A549 (cell line): ENCODE measurements around the gene DNAH7. TPM values are rescaled to one million over a fixed set of nuclear protein-coding genes. Genes with fewer than 3 reads are reported as not detected.

Source experiments
- ATAC-seq, 2 experiments: fragments of 200-7000 bp in 1 of 2; fragments of >200 bp in 1 of 2; cut with Nextera tagmentation in 1 of 2; cut with Tn5 transposase in 1 of 2; 3 replicates each; pipeline versions ENCODE4 v1.8.0 to v1.9.1; 2018 to 2020; ENCODE audit warnings: mild to moderate bottlenecking in 1 of 2, moderate library complexity in 1 of 2
- CTCF ChIA-PET: fragments of 300-600 bp; sonication (Branson Sonifier 250); formaldehyde crosslinking; extraction: SDS; loops from one replicate; lab custom pipeline; 2021; ENCODE audit warnings: antibody characterized with exemption, inconsistent platforms; lab: Yijun Ruan, JAX
- POLR2A ChIA-PET: fragments of 350-600 bp; formaldehyde crosslinking; extraction: SDS; loops from one replicate; lab custom pipeline; 2021; ENCODE audit warnings: antibody characterized with exemption, inconsistent platforms; lab: Yijun Ruan, JAX
- DNase-seq, 2 experiments: peaks; one replicate each; pipeline versions ENCODE4 v3.0.0 to v3.0.0-alpha.2; 2011 to 2016; ENCODE audit warnings: low read depth in 1 of 2, low spot score in 1 of 2
- FAIRE-seq: peaks from 2 replicates; lab custom pipeline; 2011; peaks lifted over from hg19 to GRCh38; lab: Jason Lieb, UNC
- H3K27ac ChIP-seq, 2 experiments: fragments of >200 bp; sonication (Bioruptor Twin); formaldehyde crosslinking; 3 replicates each; pipeline ENCODE4 v1.5.1; 2016 to 2017
- H3K4me1 ChIP-seq: fragments of >200 bp; sonication (Bioruptor Twin); formaldehyde crosslinking; 3 replicates; pipeline ENCODE4 v1.6.1; 2016
- H3K4me2 ChIP-seq: fragments of >200 bp; sonication (Bioruptor Twin); formaldehyde crosslinking; 3 replicates; pipeline ENCODE4 v1.6.1; 2016
- H3K4me3 ChIP-seq: fragments of >200 bp; sonication (Bioruptor Twin); formaldehyde crosslinking; 3 replicates; pipeline ENCODE4 v1.5.1; 2016
- H3K9me3 ChIP-seq: fragments of >200 bp; sonication (Bioruptor Twin); formaldehyde crosslinking; 3 replicates; pipeline ENCODE4 v1.6.1; 2016
- BHLHE40 ChIP-seq: IDR thresholded peaks from 2 replicates; pipeline ENCODE4 v1.6.1; 2012; ENCODE audit warnings: low read depth, low read length, inconsistent platforms
- CEBPB ChIP-seq, 2 experiments: fragments of >200 bp in 1 of 2; sonication (Bioruptor Twin) in 1 of 2; formaldehyde crosslinking in 1 of 2; IDR thresholded peaks; 2 replicates each; pipeline ENCODE4 v1.6.1; 2012 to 2016
- CHD2 ChIP-seq: fragments of 150-350 bp; IDR thresholded peaks from 2 replicates; pipeline ENCODE4 v1.6.1; 2014; ENCODE audit warnings: low read length; ENCODE audit not compliant: partially characterized antibody
- CTCF ChIP-seq: fragments of >200 bp; sonication (Bioruptor Twin); formaldehyde crosslinking; IDR thresholded peaks from 3 replicates; pipeline ENCODE4 v1.5.1; 2016
- EHF ChIP-seq: fragments of 250-450 bp; sonication (Bioruptor Pico); IDR thresholded peaks from 2 replicates; pipeline ENCODE4 v1.5.0; 2020; ENCODE audit warnings: mild to moderate bottlenecking
- EP300 ChIP-seq, 2 experiments: fragments of >200 bp; sonication (Bioruptor Twin); formaldehyde crosslinking; IDR thresholded peaks; 2 replicates in 1 of 2; 3 replicates in 1 of 2; pipeline ENCODE4 v1.6.1; 2016 to 2017
- FOSB ChIP-seq: fragments of 250-450 bp; sonication (Bioruptor Pico); IDR thresholded peaks from 2 replicates; pipeline ENCODE4 v1.5.0; 2020; ENCODE audit warnings: mild to moderate bottlenecking, moderate library complexity
- FOXS1 ChIP-seq: fragments of 250-450 bp; sonication (Bioruptor Pico); IDR thresholded peaks from 2 replicates; pipeline ENCODE4 v1.5.0; 2020; ENCODE audit warnings: mild to moderate bottlenecking, moderate library complexity
- HES2 ChIP-seq: fragments of >200 bp; sonication (Bioruptor Twin); formaldehyde crosslinking; IDR thresholded peaks from 2 replicates; pipeline ENCODE4 v1.6.1; 2016
- HOXA7 ChIP-seq: fragments of 250-450 bp; sonication (Bioruptor Pico); IDR thresholded peaks from 2 replicates; pipeline ENCODE4 v1.5.0; 2020; ENCODE audit warnings: mild to moderate bottlenecking, moderate library complexity
- HOXB13 ChIP-seq: fragments of 250-450 bp; sonication (Bioruptor Pico); IDR thresholded peaks from 2 replicates; pipeline ENCODE4 v1.5.0; 2020; ENCODE audit warnings: low read depth, mild to moderate bottlenecking, moderate library complexity
- JUN ChIP-seq, 2 experiments: fragments of >200 bp; sonication (Bioruptor Twin); formaldehyde crosslinking; IDR thresholded peaks; 2 replicates in 1 of 2; 3 replicates in 1 of 2; pipeline ENCODE4 v1.6.1; 2016 to 2017
- KDM5A ChIP-seq: fragments of 200-600 bp; sonication (generic); IDR thresholded peaks from 2 replicates; pipeline ENCODE4 v1.6.1; 2016; ENCODE audit warnings: antibody characterized with exemption, mild to moderate bottlenecking
- MAFK ChIP-seq: fragments of 450-650 bp; IDR thresholded peaks from 2 replicates; pipeline ENCODE4 v1.6.1; 2014; ENCODE audit not compliant: partially characterized antibody
- MAZ ChIP-seq: fragments of 150-350 bp; IDR thresholded peaks from 2 replicates; pipeline ENCODE4 v1.6.1; 2014; ENCODE audit warnings: antibody characterized with exemption, low read depth, low read length, borderline replicate concordance
- MYC ChIP-seq: IDR thresholded peaks from 2 replicates; pipeline ENCODE4 v1.6.1; 2012; ENCODE audit warnings: mild to moderate bottlenecking, inconsistent platforms, low read length, improper control_type of control experiment, borderline replicate concordance
- NPAS2 ChIP-seq: fragments of 250-450 bp; sonication (Bioruptor Pico); IDR thresholded peaks from 2 replicates; pipeline ENCODE4 v1.8.0; 2022; ENCODE audit warnings: mild to moderate bottlenecking, moderate library complexity, borderline replicate concordance
- PHF8 ChIP-seq: fragments of 200-600 bp; sonication (generic); IDR thresholded peaks from 2 replicates; pipeline ENCODE4 v1.6.1; 2016; ENCODE audit warnings: low read depth, mild to moderate bottlenecking, antibody characterized with exemption, moderate library complexity, borderline replicate concordance
- POLR2A ChIP-seq: IDR thresholded peaks from 2 replicates; pipeline ENCODE4 v1.6.1; 2012; ENCODE audit warnings: mild to moderate bottlenecking, low read length
- POLR2AphosphoS2 ChIP-seq: conservative IDR thresholded peaks from 2 replicates; pipeline ENCODE4 v1.6.1; 2012; ENCODE audit warnings: low read length, improper control_type of control experiment, inconsistent platforms
- ZC3H11A ChIP-seq: fragments of 450-650 bp; IDR thresholded peaks from 2 replicates; pipeline ENCODE4 v1.6.1; 2014; ENCODE audit warnings: antibody characterized with exemption, mild to moderate bottlenecking
- ZFP36 ChIP-seq: fragments of 450-650 bp; IDR thresholded peaks from 2 replicates; pipeline ENCODE4 v1.6.1; 2014; ENCODE audit warnings: borderline replicate concordance; ENCODE audit not compliant: partially characterized antibody
- ZNF302 ChIP-seq: fragments of 250-450 bp; sonication (Bioruptor Pico); IDR thresholded peaks from 2 replicates; pipeline ENCODE4 v1.9.0; 2021; ENCODE audit warnings: inconsistent platforms, mild to moderate bottlenecking, moderate library complexity
- ZSCAN20 ChIP-seq: fragments of 250-450 bp; sonication (Bioruptor Pico); IDR thresholded peaks from 2 replicates; pipeline ENCODE4 v1.8.0; 2022; ENCODE audit warnings: mild to moderate bottlenecking, moderate library complexity
- WGBS: methylation state at CpG from one replicate; pipeline ENCODE4 v1.1.6; 2017; ENCODE audit errors: missing lambda C conversion rate; 5-methylcytosine and 5-hydroxymethylcytosine counted together
- polyA plus RNA-seq, 4 experiments: library from polyadenylated mRNA; depleted of rRNA in 3 of 4; stranded (reverse); fragments of >200 nt; fragmentation: RNase III in 1 of 4; extraction: RNeasy Plus Mini Kit Qiagen cat#74134 plus additional on column Dnase treatment in 1 of 4; gene quantifications; 2 replicates in 3 of 4; 3 replicates in 1 of 4; pipeline ENCODE4 v1.2.3, GENCODE V29; 2011 to 2017
- TF ChIP-seq, protein P1 (sequence below): IDR thresholded peaks from 2 replicates; pipeline ENCODE4 v1.6.1; 2012
- TF ChIP-seq, protein P2 (sequence below): fragments of 250-450 bp; sonication (Bioruptor Pico); IDR thresholded peaks from 2 replicates; pipeline ENCODE4 v1.5.0; 2021; ENCODE audit warnings: mild to moderate bottlenecking, moderate library complexity, borderline replicate concordance

Gene DNAH7
- polyA plus RNA-seq, 2 of the 4 experiments (the other 2 are of a cell fraction), result 0.43 to 1.5 TPM

- 90% methylated on average over 2 of the region's 2 CpGs for WGBS
Measured at GRCh38 chr2:195721042-195721441, 347.6 kb downstream of the DNAH7 start.

DNA sequence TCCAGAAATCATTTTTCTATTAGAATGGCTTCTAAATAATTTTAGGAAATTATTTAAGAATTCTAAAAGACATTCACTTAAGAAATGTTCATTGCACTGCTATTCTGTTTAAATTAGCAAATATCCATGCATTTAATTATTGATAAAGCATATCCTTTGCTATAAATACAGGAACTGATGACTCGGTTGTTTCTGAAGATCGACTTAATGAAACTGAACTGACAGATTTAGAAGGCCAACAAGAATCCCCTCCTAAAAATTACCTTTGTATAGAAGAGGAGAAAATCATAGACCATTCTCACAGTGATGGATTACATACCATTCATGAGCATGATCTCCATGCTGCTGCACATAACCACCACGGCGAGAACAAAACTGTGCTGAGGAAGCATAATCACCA lies 352.2 kb downstream of the DNAH7 start:
- CTCF ChIA-PET, result no interaction called here
- no peak overlapping the region for H3K4me2 ChIP-seq
- no peak overlapping the region for H3K4me3 ChIP-seq
- no peak for TF ChIP-seq ZSCAN20
- peak; percentile 53 for TF ChIP-seq MAFK
- ATAC-seq (no peak), DNase-seq (no peak), FAIRE-seq (no peak)
- no peaks in the 10 kb centered on the region for H3K9me3 ChIP-seq
- H3K4me1 ChIP-seq, result no peaks in the 10 kb centered on the region
- WGBS, result 89% methylated on average over 4 of the region's 4 CpGs
- H3K27ac ChIP-seq, result no peak overlapping the region
- POLR2A ChIA-PET, result no interaction called here

More at GRCh38 chr2:195721042-195721441, 347.6 kb downstream of the DNAH7 start:
- ChIA-PET POLR2A (no interaction called here), CTCF (interaction anchor here (0.7 kb wide), 1 partner anchor 412 kb away, joined by 3 read pairs; no protein-coding TSS in a partner anchor)
- Histone ChIP-seq H3K9me3 (no peaks in the 10 kb centered on the region), H3K4me3 (no peak overlapping the region), H3K4me1 (no peaks in the 10 kb centered on the region), H3K27ac (no peak overlapping the region), H3K4me2 (no peak overlapping the region)
- no peak for ATAC-seq
- FAIRE-seq, result no peak
- no peak for DNase-seq
- TF ChIP-seq JUN (IDR thresholded peaks at IDR 0.05) (no peak), MAZ (no peak), KDM5A (no peak), MAFK (no peak), CTCF (no peak), BHLHE40 (no peak), POLR2A (no peak), ZNF302 (CRISPR knock-in tag) (no peak), ZFP36 (no peak), HOXB13 (CRISPR knock-in tag) (no peak), CEBPB (IDR thresholded peaks at IDR 0.05) (no peak)

DNA sequence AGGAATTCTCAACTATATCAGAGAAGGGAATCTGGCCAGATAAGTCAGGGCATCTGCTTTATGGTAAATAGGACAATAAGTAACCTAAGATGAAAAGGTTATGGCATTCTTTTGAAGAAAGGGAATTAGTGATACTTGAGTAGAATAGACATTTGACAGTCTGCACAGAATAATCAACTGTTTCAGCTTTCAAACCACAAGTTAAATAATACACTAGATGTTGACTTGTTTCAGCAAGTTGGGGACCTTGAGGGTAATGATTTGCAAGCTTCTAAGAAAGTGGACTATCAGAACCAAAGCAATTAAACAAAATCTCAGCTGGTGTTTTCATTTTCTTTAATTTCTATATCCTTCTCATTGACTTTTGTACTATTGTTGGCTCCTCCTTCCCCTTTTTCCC lies 357.2 kb downstream of the DNAH7 start:
- no peak overlapping the region for H3K4me3 ChIP-seq
- ChIA-PET POLR2A (no interaction called here), CTCF (no interaction called here)
- peaks cover 14% of the 10 kb centered on the region for H3K4me1 ChIP-seq
- H3K9me3 ChIP-seq, result no peaks in the 10 kb centered on the region
- no peak overlapping the region for H3K4me2 ChIP-seq
- DNase-seq (no peak), FAIRE-seq (no peak), ATAC-seq (no peak)
- no peak overlapping the region for H3K27ac ChIP-seq
- TF ChIP-seq EP300 (IDR thresholded peaks at IDR 0.05), result no peak
- no peak for TF ChIP-seq CEBPB (IDR thresholded peaks at IDR 0.05)
- TF ChIP-seq CHD2, result no peak
- no peak for TF ChIP-seq ZC3H11A
- TF ChIP-seq POLR2A, result no peak
- no peak for TF ChIP-seq CTCF
- TF ChIP-seq MAFK, result no peak
- TF ChIP-seq MYC, result no peak
- TF ChIP-seq JUN (IDR thresholded peaks at IDR 0.05), result no peak
- no peak for TF ChIP-seq PHF8
- no peak for TF ChIP-seq ZNF302 (CRISPR knock-in tag)
- TF ChIP-seq HOXA7, result no peak
- no peak for TF ChIP-seq FOSB (CRISPR knock-in tag)
- TF ChIP-seq EHF (CRISPR knock-in tag), result no peak
- no peak for TF ChIP-seq POLR2AphosphoS2
- TF ChIP-seq, protein P1, sequence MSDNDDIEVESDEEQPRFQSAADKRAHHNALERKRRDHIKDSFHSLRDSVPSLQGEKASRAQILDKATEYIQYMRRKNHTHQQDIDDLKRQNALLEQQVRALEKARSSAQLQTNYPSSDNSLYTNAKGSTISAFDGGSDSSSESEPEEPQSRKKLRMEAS, result no peak
- no peak for TF ChIP-seq NPAS2 (CRISPR knock-in tag)
- TF ChIP-seq FOXS1, result no peak
- no peak for TF ChIP-seq HES2
- TF ChIP-seq, protein P2, sequence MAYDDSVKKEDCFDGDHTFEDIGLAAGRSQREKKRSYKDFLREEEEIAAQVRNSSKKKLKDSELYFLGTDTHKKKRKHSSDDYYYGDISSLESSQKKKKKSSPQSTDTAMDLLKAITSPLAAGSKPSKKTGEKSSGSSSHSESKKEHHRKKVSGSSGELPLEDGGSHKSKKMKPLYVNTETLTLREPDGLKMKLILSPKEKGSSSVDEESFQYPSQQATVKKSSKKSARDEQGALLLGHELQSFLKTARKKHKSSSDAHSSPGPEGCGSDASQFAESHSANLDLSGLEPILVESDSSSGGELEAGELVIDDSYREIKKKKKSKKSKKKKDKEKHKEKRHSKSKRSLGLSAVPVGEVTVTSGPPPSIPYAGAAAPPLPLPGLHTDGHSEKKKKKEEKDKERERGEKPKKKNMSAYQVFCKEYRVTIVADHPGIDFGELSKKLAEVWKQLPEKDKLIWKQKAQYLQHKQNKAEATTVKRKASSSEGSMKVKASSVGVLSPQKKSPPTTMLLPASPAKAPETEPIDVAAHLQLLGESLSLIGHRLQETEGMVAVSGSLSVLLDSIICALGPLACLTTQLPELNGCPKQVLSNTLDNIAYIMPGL (CRISPR knock-in tag), result no peak
